GM18502 (cell line): ENCODE data around the gene SSTR5.

Source experiments
- ATAC-seq: cut with Tn5 transposase; IDR thresholded peaks from one replicate; pipeline ENCODE4 v1.9.1; 2021; ENCODE audit warnings: mild to moderate bottlenecking; ENCODE audit not compliant: unreplicated experiment, poor library complexity

The SSTR5 gene

DNA sequence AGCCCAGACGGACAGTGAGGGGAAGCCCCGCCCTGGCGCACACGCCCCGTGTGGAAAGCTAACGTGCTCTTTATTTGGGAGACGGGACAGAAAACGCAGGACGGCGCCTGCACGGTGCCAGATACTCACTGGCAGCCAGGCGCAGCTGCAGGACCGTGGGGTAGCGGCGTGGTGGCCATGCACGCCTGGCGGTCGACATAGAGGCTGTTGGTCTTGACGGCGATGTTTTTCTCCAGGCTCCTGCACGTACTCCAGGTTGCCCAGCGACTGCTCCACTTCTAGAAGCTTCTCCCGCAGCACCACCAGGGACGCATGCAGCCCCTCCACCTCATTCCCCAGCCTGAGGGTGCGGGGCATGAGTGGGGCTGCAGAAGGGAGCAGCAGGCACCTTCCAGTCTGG lies 28.6 kb downstream of the SSTR5 start:
- no peak for ATAC-seq

DNA sequence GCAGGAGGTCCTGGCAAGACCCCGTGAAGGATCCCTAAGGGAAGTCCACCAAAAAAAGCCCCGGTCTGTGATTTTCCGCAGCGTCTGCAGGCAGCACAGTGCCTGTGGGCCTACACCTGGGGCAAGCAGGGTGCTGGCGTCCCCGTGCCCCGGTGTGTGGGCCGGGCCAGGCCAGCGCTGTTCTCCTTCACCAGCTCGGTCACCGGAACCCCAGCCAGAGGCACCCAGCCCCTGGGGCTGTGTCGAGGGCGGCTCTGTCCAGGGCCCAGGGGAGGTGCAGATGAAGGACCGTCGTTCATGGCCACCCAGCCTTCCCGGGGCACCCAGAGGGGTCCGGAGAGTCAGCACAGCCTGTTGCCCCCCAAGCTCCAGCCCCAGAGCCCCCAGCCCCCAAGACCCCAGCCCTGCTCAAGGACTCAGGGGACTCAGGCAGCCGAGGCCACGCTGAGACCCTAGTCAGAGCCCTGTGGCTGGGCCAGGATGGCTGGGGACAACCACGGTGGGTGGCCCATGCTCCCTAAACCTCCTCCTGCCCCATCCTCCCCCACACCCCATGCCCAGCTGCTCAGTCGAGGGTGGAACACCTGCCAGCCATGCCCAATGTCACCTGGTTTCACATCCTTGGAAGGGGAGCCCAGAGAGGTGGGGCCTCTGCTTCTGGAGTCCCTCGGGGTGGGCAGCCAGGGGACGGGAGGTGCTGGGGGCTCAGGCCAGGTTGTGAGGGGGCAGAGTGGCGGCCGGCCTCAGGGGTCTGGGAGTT lies 29.2 kb downstream of the SSTR5 start:
- no peak for ATAC-seq

DNA sequence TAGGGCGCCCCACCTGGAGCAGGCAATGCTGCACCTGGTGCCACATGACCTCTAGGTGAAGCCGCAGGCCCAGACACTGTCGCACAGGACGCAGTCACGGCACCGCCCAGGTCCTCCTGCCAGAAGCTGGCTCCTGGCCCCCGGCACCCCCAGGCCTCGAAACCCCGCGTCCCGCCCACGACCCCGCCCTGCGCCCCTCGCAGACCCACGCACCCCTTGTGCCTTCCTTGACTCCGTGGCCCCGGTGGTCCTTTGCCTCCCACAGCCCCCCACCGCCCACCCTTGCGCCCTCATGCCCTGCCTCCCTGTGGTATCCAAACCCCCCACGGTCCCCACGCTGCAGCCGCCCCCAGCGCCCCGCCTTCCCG lies 29.8 kb downstream of the SSTR5 start:
- ATAC-seq = no peak

DNA sequence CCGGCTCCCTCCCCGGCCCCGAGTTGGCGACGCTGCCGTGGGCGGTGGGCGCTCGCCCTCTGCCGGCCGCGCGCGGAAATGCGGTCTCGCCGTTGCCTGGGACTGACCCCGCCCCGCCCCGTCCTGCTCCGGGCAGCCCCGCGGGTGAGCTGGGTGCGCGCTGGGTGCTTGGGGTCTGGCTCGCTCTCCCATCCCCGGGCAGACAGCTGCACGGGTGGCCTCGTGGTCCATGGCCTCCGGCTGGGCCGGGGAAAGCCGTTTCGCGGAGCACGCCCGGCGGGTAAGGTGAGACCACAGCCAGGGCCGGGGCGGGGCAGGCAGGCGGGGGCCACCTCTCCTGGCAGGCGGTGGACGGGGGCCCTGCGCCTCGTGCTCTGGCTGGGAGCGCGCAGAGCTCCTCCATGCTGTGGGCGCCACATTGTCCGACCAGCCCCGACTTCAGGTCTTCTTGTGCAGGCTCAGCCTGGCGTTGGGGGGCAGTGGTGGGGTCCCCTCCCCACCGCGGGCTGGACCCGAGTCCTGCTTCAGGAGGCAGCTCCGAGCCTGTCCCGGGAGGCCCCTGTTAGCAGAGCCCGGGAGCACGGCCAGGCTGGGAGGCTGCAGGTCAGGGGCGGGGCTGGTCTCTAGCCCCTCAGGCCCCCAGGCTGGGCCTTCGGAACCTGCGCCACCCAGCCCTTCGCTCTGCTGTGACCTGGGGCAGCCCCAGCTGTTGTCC lies 30.5 kb downstream of the SSTR5 start:
- no peak for ATAC-seq

DNA sequence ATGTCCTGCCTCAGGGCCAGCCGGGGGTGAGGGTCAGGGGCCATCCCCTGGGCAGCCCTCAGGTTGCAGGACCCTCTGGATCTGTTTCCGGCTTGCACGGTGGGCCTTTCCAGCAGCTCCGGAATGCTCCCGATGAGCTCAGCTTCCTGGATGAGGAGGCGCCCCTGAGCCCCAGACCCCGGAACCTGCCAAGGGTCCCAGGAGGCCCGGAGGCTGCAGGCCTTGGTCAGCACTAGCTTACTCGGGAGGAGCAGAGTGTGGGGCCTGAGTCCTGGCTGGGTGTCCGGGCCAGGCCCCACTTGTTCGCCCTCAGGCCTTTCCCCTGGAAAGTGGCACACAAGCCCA lies 31.1 kb downstream of the SSTR5 start:
- ATAC-seq = no peak

DNA sequence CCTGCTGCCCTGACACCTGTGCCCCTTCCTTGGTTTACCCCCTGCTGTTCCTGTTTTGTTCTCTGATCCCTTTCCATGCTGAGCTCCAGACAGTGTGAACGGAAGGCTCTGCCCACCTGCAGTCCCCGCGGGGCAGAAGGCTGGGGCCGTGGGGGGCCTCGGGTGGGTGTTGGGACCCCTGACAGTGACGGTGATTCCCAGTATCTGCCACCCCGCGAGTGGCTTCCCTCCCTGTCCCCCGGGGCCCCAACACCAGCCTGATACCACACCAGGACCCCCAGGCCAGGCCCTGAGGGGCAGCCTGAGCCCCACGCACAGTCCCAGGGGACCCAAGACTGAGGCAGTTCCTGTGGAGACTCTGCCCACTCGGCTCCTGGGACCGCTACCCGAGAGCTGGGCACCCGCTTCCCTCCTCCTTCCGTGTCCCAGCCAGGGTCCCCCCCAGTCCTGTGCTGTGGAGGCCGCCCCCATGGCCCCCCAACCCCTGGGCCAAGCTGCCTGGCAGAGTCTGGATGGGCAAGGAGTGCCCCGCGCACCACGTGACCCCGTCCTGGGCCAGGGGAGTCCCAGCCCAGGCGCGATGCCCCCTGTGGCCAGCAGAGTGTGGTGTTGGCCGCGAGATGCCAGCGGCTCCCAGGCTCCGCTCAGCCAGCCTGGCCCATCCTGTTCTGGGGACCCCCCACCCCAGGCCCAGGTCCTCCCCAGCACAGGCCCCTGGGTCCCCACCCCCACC lies 33.5 kb downstream of the SSTR5 start:
- ATAC-seq = no peak

DNA sequence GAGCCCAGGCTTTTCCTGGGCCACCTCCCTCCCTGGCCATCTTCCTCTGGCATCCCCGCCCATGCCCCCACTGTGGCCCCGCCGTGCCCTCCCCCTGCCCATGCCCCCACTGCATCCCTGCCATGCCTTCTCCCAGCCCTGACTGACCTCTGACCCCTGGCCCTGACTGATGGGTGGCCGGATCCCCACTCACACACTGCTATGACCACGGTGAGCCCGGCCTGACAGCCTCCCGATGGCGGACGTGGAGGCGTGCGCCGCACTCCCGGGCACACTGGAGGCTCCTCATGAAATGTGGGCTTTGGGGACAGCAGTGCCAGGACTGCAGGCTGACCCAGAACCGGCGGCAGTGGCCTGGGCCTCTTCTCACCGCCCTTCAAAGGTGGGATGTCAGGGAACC lies 34.1 kb downstream of the SSTR5 start:
- no peak for ATAC-seq

DNA sequence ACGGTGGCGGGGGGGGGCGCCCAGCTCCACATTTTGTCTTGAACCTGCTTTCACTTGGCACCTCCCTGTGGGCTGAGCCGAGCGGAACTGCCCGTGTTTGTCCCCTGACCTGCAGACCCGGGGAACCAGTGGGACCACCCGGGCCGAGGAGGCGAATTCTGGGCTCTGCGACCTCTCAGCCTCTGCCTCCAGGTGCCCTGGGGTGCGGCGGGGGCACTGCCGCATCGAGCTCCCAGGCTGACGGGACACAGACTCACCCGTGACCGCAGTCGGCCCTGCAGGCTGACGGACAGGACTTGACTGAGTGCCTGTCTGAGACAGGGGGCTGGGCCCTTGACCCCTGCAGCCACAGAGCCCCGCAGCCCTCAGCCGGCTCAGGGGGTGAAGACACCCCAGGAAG lies 34.6 kb downstream of the SSTR5 start:
- ATAC-seq = no peak

DNA sequence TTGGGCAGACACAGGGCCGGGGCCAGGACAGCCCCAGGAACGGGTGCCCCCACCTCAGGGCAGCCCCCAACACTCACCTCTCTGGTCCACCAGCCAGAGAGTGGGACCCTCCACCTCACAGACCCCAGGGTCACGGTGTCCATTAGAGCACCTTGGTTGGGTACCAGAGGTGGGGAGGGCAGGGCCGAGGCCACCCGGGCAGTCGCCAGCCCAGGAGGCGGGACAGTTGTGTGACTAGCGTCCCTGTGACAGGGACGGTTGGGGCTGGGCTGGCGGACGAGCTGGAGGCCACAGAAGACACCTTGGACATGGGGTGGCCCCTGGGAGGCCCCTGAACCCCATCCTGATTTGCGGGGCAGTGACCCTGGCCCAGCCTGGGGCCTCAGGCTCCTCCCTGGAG lies 35.2 kb downstream of the SSTR5 start:
- no peak for ATAC-seq

DNA sequence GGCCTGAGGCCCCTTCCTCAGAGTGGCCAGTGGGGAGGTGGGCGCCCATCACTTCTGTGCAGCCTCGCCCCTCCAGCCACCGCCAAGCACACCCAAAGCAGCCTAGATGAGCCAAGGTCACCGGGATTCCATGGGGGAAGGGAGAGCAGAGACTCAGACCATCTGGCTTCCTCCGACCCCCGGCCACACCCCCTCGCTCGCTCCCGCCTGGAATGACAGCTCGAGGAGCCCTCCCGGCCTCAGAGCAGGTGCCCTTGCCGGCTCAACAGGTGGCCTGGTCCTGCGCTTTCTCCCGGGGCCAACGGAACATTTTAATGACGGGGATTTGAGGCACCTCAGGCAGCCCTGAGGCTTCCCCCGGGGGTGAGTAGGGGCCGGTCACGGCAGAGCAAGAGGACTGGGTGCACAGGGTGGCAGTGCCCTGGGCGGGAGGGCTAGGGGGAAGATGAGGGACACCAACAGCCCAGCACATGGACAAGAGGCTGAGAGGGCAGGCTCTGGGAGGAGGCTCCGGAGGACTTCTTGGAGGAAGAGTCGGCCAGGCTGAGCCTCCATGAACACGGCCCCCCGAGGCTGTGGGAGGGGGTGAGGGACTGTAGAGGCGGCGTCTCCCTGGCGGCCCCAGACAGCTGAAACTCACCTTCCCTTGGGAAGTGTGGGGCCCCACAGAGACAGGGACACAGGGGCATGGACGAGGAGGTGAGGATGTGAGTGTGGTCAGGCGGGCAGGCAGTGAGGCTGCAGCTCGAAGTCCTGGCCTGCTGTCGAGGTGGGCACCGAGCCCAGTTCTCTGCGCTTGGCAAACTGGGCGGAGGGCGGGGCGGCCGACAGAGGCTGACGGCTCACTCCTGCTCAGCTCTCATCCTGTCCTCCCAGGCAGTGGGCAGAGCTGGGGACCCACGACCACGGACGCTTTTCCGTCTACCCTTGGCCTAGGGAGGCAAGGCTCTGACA lies 36.0 kb downstream of the SSTR5 start:
- ATAC-seq = no peak

DNA sequence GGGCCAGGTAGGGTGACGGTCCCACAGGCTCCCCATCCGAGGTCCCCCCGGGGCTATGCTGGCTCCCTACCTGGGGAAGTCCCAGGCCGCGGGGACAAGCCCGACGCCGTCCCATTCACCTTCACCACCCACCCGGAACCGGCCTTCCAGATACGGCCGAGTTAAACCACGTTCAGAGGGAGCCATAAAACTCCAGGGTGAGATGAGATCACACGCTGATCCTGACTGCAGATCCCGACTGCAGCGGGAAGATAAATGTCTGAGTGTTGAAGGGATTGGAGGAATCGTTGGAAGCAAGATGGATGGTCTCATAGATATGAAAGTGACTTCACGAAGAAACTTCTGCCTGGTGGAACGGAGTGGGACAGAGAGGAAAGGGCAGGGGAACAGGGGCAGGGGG lies 37.1 kb downstream of the SSTR5 start:
- ATAC-seq = no peak

DNA sequence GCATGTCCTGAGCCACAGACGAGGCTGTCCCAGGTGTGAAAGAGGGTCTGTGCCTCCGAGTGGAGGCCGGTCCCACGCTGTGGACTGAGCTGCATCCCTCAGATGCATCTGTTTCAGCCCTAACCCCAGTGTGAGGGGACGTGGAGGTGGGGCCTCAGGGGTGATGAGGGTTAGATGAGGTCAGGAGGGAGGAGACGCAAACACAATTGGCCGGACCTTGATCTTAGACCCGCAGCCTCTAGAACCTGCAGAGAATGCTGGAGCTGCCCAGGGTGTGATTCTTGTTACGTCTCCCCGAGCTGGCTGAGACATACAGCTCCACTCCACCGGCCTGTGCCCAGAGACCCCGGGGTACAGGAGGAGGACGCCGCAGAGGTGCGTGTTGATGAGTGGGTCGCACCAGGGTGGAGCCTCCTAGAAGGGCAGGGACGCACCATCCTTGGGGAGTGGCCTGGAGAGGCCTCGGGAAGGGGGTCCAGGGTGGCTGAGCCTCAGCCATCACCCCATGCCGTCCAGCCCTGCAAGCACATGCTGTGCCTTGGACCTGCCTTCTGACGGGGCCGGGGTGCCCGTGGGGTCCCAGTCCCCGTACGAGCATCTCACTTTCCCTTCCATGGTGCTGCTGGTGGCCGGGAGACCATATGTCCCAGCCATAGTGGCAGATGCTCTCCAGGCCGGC lies 40.1 kb downstream of the SSTR5 start:
- ATAC-seq = no peak

DNA sequence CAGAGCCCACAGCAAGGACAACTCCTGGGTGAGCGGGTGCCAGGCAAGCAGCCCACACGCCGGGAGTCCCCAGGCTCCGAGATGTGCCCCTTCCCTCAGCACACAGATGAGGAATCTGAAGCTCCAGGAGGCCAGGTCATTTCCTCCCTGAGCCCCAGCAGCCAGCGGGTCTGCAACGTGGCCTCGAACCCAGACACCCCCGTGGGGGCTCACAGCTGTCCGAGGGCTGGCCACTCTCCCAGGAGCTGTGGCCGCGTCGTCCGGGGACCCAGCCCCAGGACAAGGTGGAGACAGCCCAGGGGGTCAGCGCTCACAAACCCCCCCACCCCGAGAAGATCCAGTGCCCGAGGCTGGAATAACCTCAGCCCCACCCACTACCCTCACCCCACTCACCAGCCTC lies 40.9 kb downstream of the SSTR5 start:
- no peak for ATAC-seq

DNA sequence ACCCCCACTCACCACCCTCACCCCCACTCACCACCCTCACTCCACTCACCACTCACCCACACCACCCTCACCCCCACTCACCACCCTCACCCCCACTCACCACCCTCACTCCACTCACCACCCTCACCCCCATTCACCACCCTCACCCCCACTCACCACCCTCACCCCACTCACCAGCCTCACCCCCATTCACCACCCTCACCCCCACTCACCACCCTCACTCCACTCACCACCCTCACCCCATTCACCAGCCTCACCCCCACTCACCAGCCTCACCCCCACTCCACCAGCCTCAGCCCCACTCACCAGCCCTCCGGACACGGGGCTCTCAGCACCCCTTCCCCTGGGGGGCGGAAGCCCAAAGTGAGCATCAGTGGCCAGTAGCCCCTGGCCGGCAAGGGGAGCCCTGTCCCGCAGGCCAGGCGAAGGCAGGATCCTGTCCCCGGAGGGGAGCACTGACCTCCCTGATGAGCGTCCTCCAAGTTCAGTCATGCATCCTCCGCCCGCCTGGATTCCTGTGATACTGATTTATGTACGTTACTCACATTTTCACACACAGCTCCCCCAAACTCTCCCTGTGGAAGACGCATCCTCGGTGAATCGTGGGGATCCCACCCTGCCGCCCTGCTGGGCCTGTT lies 41.5 kb downstream of the SSTR5 start:
- no peak for ATAC-seq

DNA sequence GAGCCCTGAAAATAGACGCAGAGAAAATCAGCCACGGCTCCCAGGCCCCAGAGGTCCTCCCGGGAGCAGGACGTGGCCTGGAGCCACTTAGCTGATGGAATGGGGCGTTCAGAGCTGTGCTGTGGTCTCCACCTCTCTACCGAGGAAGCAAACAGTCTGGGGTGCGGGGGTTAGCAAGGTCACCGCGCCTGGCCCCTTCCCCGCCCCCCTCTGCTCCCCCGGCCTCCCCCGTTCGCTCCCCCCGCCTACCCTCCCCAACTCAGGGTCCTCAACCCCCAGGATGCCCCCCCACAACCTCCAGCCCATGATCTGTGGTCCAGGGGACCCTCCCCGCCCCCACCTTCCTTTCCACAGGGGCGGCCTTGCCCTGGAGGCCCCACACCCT lies 44.1 kb downstream of the SSTR5 start:
- ATAC-seq = no peak

DNA sequence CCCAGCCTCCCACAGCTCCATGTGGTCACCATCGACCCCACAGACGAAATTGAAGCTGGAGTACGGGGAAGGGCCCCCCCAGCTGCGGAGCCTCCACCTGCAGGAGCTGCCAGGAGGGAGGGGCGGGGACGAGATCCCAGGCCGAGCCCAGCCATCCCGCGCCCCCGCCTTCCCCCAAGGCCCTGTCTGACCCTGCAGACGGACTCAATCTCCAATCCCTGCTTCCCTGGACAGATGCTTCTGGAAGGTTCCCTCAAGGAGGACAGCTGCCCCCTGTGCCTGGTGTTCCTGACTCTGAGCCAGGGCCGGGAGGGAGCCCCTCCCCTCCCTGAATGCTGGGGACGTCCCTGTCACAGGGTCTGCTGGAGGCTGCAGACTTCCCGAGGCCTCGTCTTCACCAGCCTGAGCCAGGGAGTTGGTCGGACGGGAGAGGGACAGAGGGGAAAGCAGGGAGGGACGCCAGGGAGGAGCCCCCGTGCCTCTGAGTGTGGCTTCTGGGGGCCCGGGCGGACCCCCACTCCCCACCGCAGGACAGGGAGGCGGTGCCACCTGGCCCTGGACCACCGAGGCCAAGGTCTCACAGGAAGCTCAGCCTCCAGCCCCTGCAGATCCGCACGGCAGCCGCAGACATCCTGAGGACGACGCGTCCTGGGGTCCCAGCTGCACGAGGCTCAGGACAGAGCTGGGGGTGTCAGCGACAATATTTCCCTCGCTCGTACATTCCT lies 44.8 kb downstream of the SSTR5 start:
- ATAC-seq = no peak

DNA sequence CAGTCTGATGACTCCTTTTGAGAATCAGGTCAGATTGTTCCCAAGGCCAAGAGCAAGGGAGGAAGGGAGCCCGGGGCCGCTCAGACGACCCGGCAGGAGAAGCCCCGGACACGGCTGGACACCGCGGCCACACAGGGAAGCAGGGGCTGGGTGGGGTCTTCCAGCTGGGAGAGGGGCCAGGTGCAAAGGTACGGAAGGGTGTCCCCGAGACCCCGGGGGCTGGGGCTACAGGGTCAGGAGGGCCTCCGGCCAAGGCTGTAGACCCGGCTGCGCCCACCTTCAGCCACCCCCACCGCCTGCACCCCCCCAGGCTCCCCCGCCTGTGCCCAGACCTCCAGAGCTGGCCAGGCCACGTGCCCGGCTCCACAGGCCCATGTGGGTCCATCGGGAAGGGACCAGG lies 45.4 kb downstream of the SSTR5 start:
- ATAC-seq = no peak

DNA sequence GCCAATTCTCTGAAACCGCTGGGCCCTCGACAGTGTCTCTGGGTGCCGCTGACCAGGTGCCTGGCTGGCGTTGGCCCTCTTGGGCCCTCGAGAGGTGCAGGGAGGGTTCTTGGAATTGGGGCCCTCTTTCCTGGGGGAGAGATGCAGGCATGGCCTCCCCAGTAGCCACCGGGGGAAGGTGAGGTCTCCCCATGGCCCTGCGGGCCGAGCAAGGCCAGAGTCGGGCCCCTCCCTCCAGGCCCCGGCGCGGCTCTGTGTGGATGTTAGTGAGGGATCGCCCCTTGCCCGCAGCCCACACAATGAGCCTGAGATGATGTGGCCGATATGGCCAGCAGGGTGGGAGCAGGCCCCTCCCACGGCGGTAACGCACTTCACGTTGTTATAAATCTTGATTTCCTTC lies 46.6 kb downstream of the SSTR5 start:
- ATAC-seq = no peak
